A549 (cell line): ENCODE data around the gene HS3ST4. TPM values are rescaled to one million over a fixed set of nuclear protein-coding genes. Genes with fewer than 3 reads are reported as not detected.

Source experiments
- ATAC-seq, 2 experiments: fragments of 200-7000 bp in 1 of 2; fragments of >200 bp in 1 of 2; cut with Nextera tagmentation in 1 of 2; cut with Tn5 transposase in 1 of 2; 3 replicates each; pipeline versions ENCODE4 v1.8.0 to v1.9.1; 2018 to 2020; ENCODE audit warnings: mild to moderate bottlenecking in 1 of 2, moderate library complexity in 1 of 2
- CTCF ChIA-PET: fragments of 300-600 bp; sonication (Branson Sonifier 250); formaldehyde crosslinking; extraction: SDS; loops from one replicate; lab custom pipeline; 2021; ENCODE audit warnings: antibody characterized with exemption, inconsistent platforms; lab: Yijun Ruan, JAX
- POLR2A ChIA-PET: fragments of 350-600 bp; formaldehyde crosslinking; extraction: SDS; loops from one replicate; lab custom pipeline; 2021; ENCODE audit warnings: antibody characterized with exemption, inconsistent platforms; lab: Yijun Ruan, JAX
- DNase-seq, 2 experiments: peaks; one replicate each; pipeline versions ENCODE4 v3.0.0 to v3.0.0-alpha.2; 2011 to 2016; ENCODE audit warnings: low read depth in 1 of 2, low spot score in 1 of 2
- FAIRE-seq: peaks from 2 replicates; lab custom pipeline; 2011; peaks lifted over from hg19 to GRCh38; lab: Jason Lieb, UNC
- H3K27ac ChIP-seq, 2 experiments: fragments of >200 bp; sonication (Bioruptor Twin); formaldehyde crosslinking; 3 replicates each; pipeline ENCODE4 v1.5.1; 2016 to 2017
- H3K4me1 ChIP-seq: fragments of >200 bp; sonication (Bioruptor Twin); formaldehyde crosslinking; 3 replicates; pipeline ENCODE4 v1.6.1; 2016
- H3K4me2 ChIP-seq: fragments of >200 bp; sonication (Bioruptor Twin); formaldehyde crosslinking; 3 replicates; pipeline ENCODE4 v1.6.1; 2016
- H3K4me3 ChIP-seq: fragments of >200 bp; sonication (Bioruptor Twin); formaldehyde crosslinking; 3 replicates; pipeline ENCODE4 v1.5.1; 2016
- H3K9me3 ChIP-seq: fragments of >200 bp; sonication (Bioruptor Twin); formaldehyde crosslinking; 3 replicates; pipeline ENCODE4 v1.6.1; 2016
- BCL3 ChIP-seq: fragments of >200 bp; sonication (Bioruptor Twin); formaldehyde crosslinking; IDR thresholded peaks from 3 replicates; pipeline ENCODE4 v1.6.1; 2016
- CHD4 ChIP-seq: fragments of 200-600 bp; sonication (generic); IDR thresholded peaks from 2 replicates; pipeline ENCODE4 v1.6.1; 2016; ENCODE audit warnings: antibody characterized with exemption, mild to moderate bottlenecking, borderline replicate concordance
- CTCF ChIP-seq: fragments of >200 bp; sonication (Bioruptor Twin); formaldehyde crosslinking; IDR thresholded peaks from 3 replicates; pipeline ENCODE4 v1.5.1; 2016
- EP300 ChIP-seq, 2 experiments: fragments of >200 bp; sonication (Bioruptor Twin); formaldehyde crosslinking; IDR thresholded peaks; 2 replicates in 1 of 2; 3 replicates in 1 of 2; pipeline ENCODE4 v1.6.1; 2016 to 2017
- FOSB ChIP-seq: fragments of 250-450 bp; sonication (Bioruptor Pico); IDR thresholded peaks from 2 replicates; pipeline ENCODE4 v1.5.0; 2020; ENCODE audit warnings: mild to moderate bottlenecking, moderate library complexity
- FOSL2 ChIP-seq, 2 experiments: fragments of 450-650 bp in 1 of 2; fragments of >200 bp in 1 of 2; sonication (Bioruptor Twin) in 1 of 2; formaldehyde crosslinking; IDR thresholded peaks; 2 replicates each; pipeline versions ENCODE4 v1.5.0 to v1.6.1; 2016 to 2020; ENCODE audit warnings: mild to moderate bottlenecking in 1 of 2, moderate library complexity in 1 of 2
- FOXS1 ChIP-seq: fragments of 250-450 bp; sonication (Bioruptor Pico); IDR thresholded peaks from 2 replicates; pipeline ENCODE4 v1.5.0; 2020; ENCODE audit warnings: mild to moderate bottlenecking, moderate library complexity
- GATA3 ChIP-seq: IDR thresholded peaks from 2 replicates; pipeline ENCODE4 v1.6.1; 2012; ENCODE audit warnings: borderline replicate concordance
- HOXB5 ChIP-seq: fragments of 250-450 bp; sonication (Bioruptor Pico); IDR thresholded peaks from 2 replicates; pipeline ENCODE4 v1.5.0; 2020; ENCODE audit warnings: mild to moderate bottlenecking, moderate library complexity
- NR3C1 ChIP-seq: fragments of >200 bp; sonication (Bioruptor Twin); formaldehyde crosslinking; IDR thresholded peaks from 3 replicates; pipeline ENCODE4 v1.6.1; 2017
- PHF8 ChIP-seq: fragments of 200-600 bp; sonication (generic); IDR thresholded peaks from 2 replicates; pipeline ENCODE4 v1.6.1; 2016; ENCODE audit warnings: low read depth, mild to moderate bottlenecking, antibody characterized with exemption, moderate library complexity, borderline replicate concordance
- RAD21 ChIP-seq, 2 experiments: fragments of >200 bp in 1 of 2; sonication (Bioruptor Twin) in 1 of 2; formaldehyde crosslinking in 1 of 2; IDR thresholded peaks in 1 of 2; conservative IDR thresholded peaks in 1 of 2; 2 replicates in 1 of 2; 3 replicates in 1 of 2; pipeline ENCODE4 v1.6.1; 2012 to 2018; ENCODE audit warnings: inconsistent platforms in 1 of 2
- RCOR1 ChIP-seq: fragments of 150-350 bp; IDR thresholded peaks from 2 replicates; pipeline ENCODE4 v1.6.1; 2014; ENCODE audit warnings: antibody characterized with exemption, low read length, low read depth
- REST ChIP-seq: fragments of 200-600 bp; sonication (generic); IDR thresholded peaks from 2 replicates; pipeline ENCODE4 v1.6.1; 2016; ENCODE audit warnings: antibody characterized with exemption, mild to moderate bottlenecking, moderate library complexity
- RNF2 ChIP-seq: fragments of 200-600 bp; sonication (generic); IDR thresholded peaks from 2 replicates; pipeline ENCODE4 v1.6.1; 2016; ENCODE audit warnings: low read depth, mild to moderate bottlenecking, antibody characterized with exemption, moderate library complexity, borderline replicate concordance
- SMC3 ChIP-seq: fragments of >200 bp; sonication (Bioruptor Twin); formaldehyde crosslinking; IDR thresholded peaks from 3 replicates; pipeline ENCODE4 v1.6.1; 2018; ENCODE audit warnings: inconsistent platforms
- ZC3H11A ChIP-seq: fragments of 450-650 bp; IDR thresholded peaks from 2 replicates; pipeline ENCODE4 v1.6.1; 2014; ENCODE audit warnings: antibody characterized with exemption, mild to moderate bottlenecking
- WGBS: methylation state at CpG from one replicate; pipeline ENCODE4 v1.1.6; 2017; ENCODE audit errors: missing lambda C conversion rate; 5-methylcytosine and 5-hydroxymethylcytosine counted together
- polyA plus RNA-seq, 4 experiments: library from polyadenylated mRNA; depleted of rRNA in 3 of 4; stranded (reverse); fragments of >200 nt; fragmentation: RNase III in 1 of 4; extraction: RNeasy Plus Mini Kit Qiagen cat#74134 plus additional on column Dnase treatment in 1 of 4; gene quantifications; 2 replicates in 3 of 4; 3 replicates in 1 of 4; pipeline ENCODE4 v1.2.3, GENCODE V29; 2011 to 2017

Gene HS3ST4
- polyA plus RNA-seq, 2 of the 4 experiments (the other 2 are of a cell fraction) = not detected

- TF ChIP-seq BCL3 = no peak
- no peak for TF ChIP-seq FOSB
- no peak for TF ChIP-seq RAD21 (conservative IDR thresholded peaks at IDR 0.05 in 1 of 2, IDR thresholded peaks at IDR 0.05 in 1 of 2)
- no peak for TF ChIP-seq RCOR1
These were observed 15.8 kb downstream of the HS3ST4 start (continued) for GRCh38 chr16:25707553-25707952.

GRCh38 chr16:25707982-25708583, 16.3 kb downstream of the HS3ST4 start:
- POLR2A ChIA-PET = no interaction called here
- TF ChIP-seq FOSB (no peak), BCL3 (no peak), EP300 (IDR thresholded peaks at IDR 0.05) (no peak), PHF8 (no peak), FOXS1 (CRISPR knock-in tag) (no peak), GATA3 (no peak), SMC3 (peak; percentile 49), RAD21 (conservative IDR thresholded peaks at IDR 0.05 in 1 of 2, IDR thresholded peaks at IDR 0.05 in 1 of 2) (peak; percentile 34 to 58; a peak in 4 of 5 replicates), CTCF (peak; percentile 46), REST (no peak), NR3C1 (no peak), ZC3H11A (no peak), RNF2 (no peak), HOXB5 (CRISPR knock-in tag) (no peak), CHD4 (no peak), FOSL2 (IDR thresholded peaks at IDR 0.05) (no peak), FOSL2 (CRISPR knock-in tag; IDR thresholded peaks at IDR 0.05) (no peak)
- DNase-seq (peak in 1 of 2 experiments; percentile 52), ATAC-seq (peak in 1 of 2 experiments; percentile 54; a peak in 1 of 6 replicates), FAIRE-seq (no peak)
- no peaks in the 10 kb centered on the region for H3K4me1 ChIP-seq
- 2% methylated on average over 3 of the region's 3 CpGs for WGBS
- CTCF ChIA-PET = interaction anchor here (0.6 to 1.3 kb wide), 5 partner anchors 12 to 1269 kb away, joined by 3 to 5 read pairs (median 4); partner anchors contain the start of gene HS3ST4
- H3K9me3 ChIP-seq = no peaks in the 10 kb centered on the region
- no peak overlapping the region for H3K4me3 ChIP-seq
- H3K27ac ChIP-seq = no peak overlapping the region
- no peak overlapping the region for H3K4me2 ChIP-seq
